ENCODE results near the gene ZHX3. TPM values are rescaled to one million over a fixed set of nuclear protein-coding genes. Genes with fewer than 3 reads are reported as not detected.

ZHX3 gene
- total RNA-seq, 2 donors from 2014 or later, result 10.9 to 11.9 TPM

GRCh38 chr20:41265938-41266337 lies 51.6 kb downstream of the ZHX3 start:
- DNase-seq (no peak), ATAC-seq (no peak)
- intact Hi-C loops (cut with DNase I), result no loop called here
- H3K4me1 ChIP-seq, result no peaks in the 10 kb centered on the region
- no peak overlapping the region for H3K27ac ChIP-seq
- TF ChIP-seq, protein P1, sequence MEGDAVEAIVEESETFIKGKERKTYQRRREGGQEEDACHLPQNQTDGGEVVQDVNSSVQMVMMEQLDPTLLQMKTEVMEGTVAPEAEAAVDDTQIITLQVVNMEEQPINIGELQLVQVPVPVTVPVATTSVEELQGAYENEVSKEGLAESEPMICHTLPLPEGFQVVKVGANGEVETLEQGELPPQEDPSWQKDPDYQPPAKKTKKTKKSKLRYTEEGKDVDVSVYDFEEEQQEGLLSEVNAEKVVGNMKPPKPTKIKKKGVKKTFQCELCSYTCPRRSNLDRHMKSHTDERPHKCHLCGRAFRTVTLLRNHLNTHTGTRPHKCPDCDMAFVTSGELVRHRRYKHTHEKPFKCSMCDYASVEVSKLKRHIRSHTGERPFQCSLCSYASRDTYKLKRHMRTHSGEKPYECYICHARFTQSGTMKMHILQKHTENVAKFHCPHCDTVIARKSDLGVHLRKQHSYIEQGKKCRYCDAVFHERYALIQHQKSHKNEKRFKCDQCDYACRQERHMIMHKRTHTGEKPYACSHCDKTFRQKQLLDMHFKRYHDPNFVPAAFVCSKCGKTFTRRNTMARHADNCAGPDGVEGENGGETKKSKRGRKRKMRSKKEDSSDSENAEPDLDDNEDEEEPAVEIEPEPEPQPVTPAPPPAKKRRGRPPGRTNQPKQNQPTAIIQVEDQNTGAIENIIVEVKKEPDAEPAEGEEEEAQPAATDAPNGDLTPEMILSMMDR (IDR thresholded peaks at IDR 0.05), result no peak
- TF ChIP-seq POLR2A (IDR thresholded peaks at IDR 0.05), result no peak
- H3K36me3 ChIP-seq (replicated peaks in 1 of 2; ENCODE audit: insufficient read depth in 1 of 2, low read depth in 2 of 2), result no peaks in the 10 kb centered on the region
- H3K9me3 ChIP-seq, result no peaks in the 10 kb centered on the region
- WGBS, 2 donors, result 63 to 79% methylated on average over 2 of the region's 2 CpGs
- H3K4me3 ChIP-seq, result no peak overlapping the region
- H3K27me3 ChIP-seq, result no peaks in the 10 kb centered on the region

DNA sequence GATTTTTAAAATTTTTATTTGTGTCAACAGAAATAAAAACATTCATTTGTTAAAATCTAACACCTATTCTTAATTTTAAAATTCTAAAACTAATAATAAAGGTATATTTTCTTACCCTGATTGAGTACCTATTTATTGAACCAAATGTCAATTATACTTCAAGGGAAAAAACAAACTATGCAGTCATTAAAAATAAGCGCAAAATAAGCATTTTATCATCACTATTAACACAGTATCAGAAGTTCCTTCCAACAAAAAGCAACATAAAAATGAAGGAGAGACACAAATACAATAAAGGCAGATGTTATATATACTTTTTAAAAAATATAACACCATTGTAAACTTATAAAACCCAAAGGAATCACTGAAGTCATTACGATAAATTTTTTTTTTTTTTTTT lies 52.7 kb downstream of the ZHX3 start:
- no peaks in the 10 kb centered on the region for H3K36me3 ChIP-seq (replicated peaks in 1 of 2; ENCODE audit: insufficient read depth in 1 of 2, low read depth in 2 of 2)
- H3K4me1 ChIP-seq, result no peaks in the 10 kb centered on the region
- WGBS, 2 donors, result 97 to 100% methylated on average over 2 of the region's 2 CpGs
- intact Hi-C loops (cut with DNase I), result no loop called here
- no peak overlapping the region for H3K4me3 ChIP-seq
- H3K9me3 ChIP-seq, result no peaks in the 10 kb centered on the region
- TF ChIP-seq, protein P1 (IDR thresholded peaks at IDR 0.05), result no peak
- TF ChIP-seq POLR2A (IDR thresholded peaks at IDR 0.05), result no peak
- H3K27me3 ChIP-seq, result no peaks in the 10 kb centered on the region
- ATAC-seq (no peak), DNase-seq (no peak)
- no peak overlapping the region for H3K27ac ChIP-seq

GRCh38 chr20:41261790-41262717 lies 55.5 kb downstream of the ZHX3 start:
- H3K27ac ChIP-seq, result no peak overlapping the region
- ATAC-seq, result no peak
- H3K4me3 ChIP-seq, result no peak overlapping the region
- 78 to 80% methylated on average over 2 of the region's 2 CpGs for WGBS, 2 donors
- no peak for DNase-seq
- H3K27me3 ChIP-seq, result no peaks in the 10 kb centered on the region
- intact Hi-C loops (cut with DNase I), result no loop called here
- H3K9me3 ChIP-seq, result no peaks in the 10 kb centered on the region
- no peaks in the 10 kb centered on the region for H3K36me3 ChIP-seq (replicated peaks in 1 of 2; ENCODE audit: insufficient read depth in 1 of 2, low read depth in 2 of 2)
- no peaks in the 10 kb centered on the region for H3K4me1 ChIP-seq
- TF ChIP-seq, protein P1 (IDR thresholded peaks at IDR 0.05), result no peak
- TF ChIP-seq POLR2A (IDR thresholded peaks at IDR 0.05), result no peak

DNA sequence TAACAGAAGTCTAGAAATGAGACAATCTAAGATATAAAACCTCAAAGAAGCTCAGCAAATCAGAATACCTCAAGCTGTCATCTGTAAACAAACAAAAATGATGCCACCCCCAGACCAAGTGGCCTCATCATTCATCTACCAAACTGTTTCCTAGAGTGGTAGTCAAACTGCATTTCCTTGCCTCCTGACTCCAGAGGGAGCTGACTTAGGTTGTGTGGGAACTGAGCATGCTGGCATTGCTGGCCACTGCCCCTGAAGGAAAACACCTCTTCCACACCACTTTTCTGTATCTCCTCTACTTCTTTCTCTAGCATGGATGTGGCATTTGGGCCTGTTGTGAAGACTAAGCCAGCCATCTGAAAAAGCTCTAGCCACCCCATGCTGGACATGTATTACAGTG lies 56.3 kb downstream of the ZHX3 start:
- Histone ChIP-seq H3K4me1 (no peaks in the 10 kb centered on the region), H3K4me3 (no peak overlapping the region), H3K27me3 (no peaks in the 10 kb centered on the region), H3K27ac (no peak overlapping the region), H3K9me3 (no peaks in the 10 kb centered on the region), H3K36me3 (replicated peaks in 1 of 2; ENCODE audit: insufficient read depth in 1 of 2, low read depth in 2 of 2) (no peaks in the 10 kb centered on the region)
- TF ChIP-seq, protein P1 (IDR thresholded peaks at IDR 0.05), result no peak
- TF ChIP-seq POLR2A (IDR thresholded peaks at IDR 0.05), result no peak
- DNase-seq (no peak), ATAC-seq (no peak)
- intact Hi-C loops (cut with DNase I), result no loop called here
